Left kidney (tissue), 2 donors: ENCODE measurements around the gene FAM227B. TPM values are rescaled to one million over a fixed set of nuclear protein-coding genes. Genes with fewer than 3 reads are reported as not detected.
A peak's percentile ranks its signal among the peaks of the same experiment; 100 is the strongest.
"Not testable (repeated sequence)": the region's sequence is repeated elsewhere in the genome, so short reads cannot be mapped to it uniquely, and the experiment has no call there.

ENCODE experiments used
- DNase-seq: peaks from one replicate; pipeline ENCODE4 v3.0.0-alpha.2; 2013
- polyA plus RNA-seq: library from polyadenylated mRNA; unstranded; fragments of 120-200 nt; gene quantifications from one replicate; pipeline ENCODE4 v1.2.1, GENCODE V29; 2013; ENCODE audit not compliant: insufficient read length

The FAM227B gene
- polyA plus RNA-seq, 1 donor: 18.8 TPM

- DNase-seq: no peak
Observed at GRCh38 chr15:49439678-49440395, 180.8 kb downstream of the FAM227B start.

- DNase-seq: no peak
Observed at GRCh38 chr15:49438962-49439631, 181.5 kb downstream of the FAM227B start.

- DNase-seq: no peak
Observed at GRCh38 chr15:49436751-49437150, 183.9 kb downstream of the FAM227B start.

- no peak for DNase-seq
Observed at GRCh38 chr15:49435174-49435573, 185.4 kb downstream of the FAM227B start.

GRCh38 chr15:49430046-49430445, 190.6 kb downstream of the FAM227B start:
- no peak for DNase-seq

GRCh38 chr15:49428409-49429095, 192.1 kb downstream of the FAM227B start:
- DNase-seq: no peak

- no peak for DNase-seq
Observed at GRCh38 chr15:49427372-49427771, 193.2 kb downstream of the FAM227B start.

GRCh38 chr15:49424954-49425353, 195.7 kb downstream of the FAM227B start:
- DNase-seq: no peak

- DNase-seq: no peak
Observed at GRCh38 chr15:49423901-49424550, 196.6 kb downstream of the FAM227B start.

GRCh38 chr15:49423021-49423420, 197.6 kb downstream of the FAM227B start, which contains the start of gene FGF7:
Gene FGF7 (plus strand): TSS chr15:49423242. CDS start chr15:49424298, 1,056 bp downstream.
- peak; percentile 46 for DNase-seq

- peak; percentile 69 for DNase-seq
Observed at GRCh38 chr15:49421991-49422390, 198.6 kb downstream of the FAM227B start.

- no peak for DNase-seq
Observed at GRCh38 chr15:49418811-49419210, 201.8 kb downstream of the FAM227B start.

GRCh38 chr15:49415638-49416037, 205.0 kb downstream of the FAM227B start:
- no peak for DNase-seq

- no peak for DNase-seq
Observed at GRCh38 chr15:49415149-49415548, 205.5 kb downstream of the FAM227B start.

- DNase-seq: no peak
Observed at GRCh38 chr15:49412797-49413196, 207.8 kb downstream of the FAM227B start.

GRCh38 chr15:49410641-49411040, 210.0 kb downstream of the FAM227B start:
- DNase-seq: no peak

- no peak for DNase-seq
Observed at GRCh38 chr15:49406352-49407118, 214.1 kb downstream of the FAM227B start.

GRCh38 chr15:49402515-49403296, 217.9 kb downstream of the FAM227B start:
- not testable (repeated sequence) for DNase-seq

- no peak for DNase-seq
Observed at GRCh38 chr15:49387471-49387870, 233.1 kb downstream of the FAM227B start.

- DNase-seq: no peak
Observed at GRCh38 chr15:49383266-49383665, 237.4 kb downstream of the FAM227B start.

GRCh38 chr15:49382394-49382793, 238.2 kb downstream of the FAM227B start:
- no peak for DNase-seq
